CD14-positive monocyte (primary cell): ENCODE results near the gene RNGTT. TPM values are rescaled to one million over a fixed set of nuclear protein-coding genes. Genes with fewer than 3 reads are reported as not detected.
"Not testable (repeated sequence)": the region's sequence is repeated elsewhere in the genome, so short reads cannot be mapped to it uniquely, and the experiment has no call there.

Experiments used
- DNase-seq, 3 donors: peaks; one replicate each; pipeline ENCODE4 v3.0.0-alpha.2; 2011 to 2022
- H2AFZ ChIP-seq: 2 replicates; pipeline ENCODE4 v1.6.0; 2012; ENCODE audit warnings: mild to moderate bottlenecking, low read depth, low read length, inconsistent platforms; ENCODE audit not compliant: insufficient read depth, poor library complexity, severe bottlenecking
- H3K27ac ChIP-seq, 2 donors: 1 replicate in 1 of 2; 2 replicates in 1 of 2; pipeline ENCODE4 v1.5.1; 2012 to 2013; ENCODE audit warnings: low read length in 2 of 2, control low read depth in 1 of 2, inconsistent platforms in 1 of 2, low read depth in 1 of 2, mild to moderate bottlenecking in 1 of 2
- H3K27me3 ChIP-seq, 2 donors: one replicate each; pipeline versions ENCODE4 v1.6.0 to v1.6.1; 2011 to 2013; ENCODE audit warnings: low read length in 2 of 2; ENCODE audit not compliant: control insufficient read depth in 2 of 2, insufficient read depth in 2 of 2
- H3K36me3 ChIP-seq, 2 donors: replicated peaks in 1 of 2; 1 replicate in 1 of 2; 2 replicates in 1 of 2; pipeline versions ENCODE4 v1.5.1 to v1.6.1; 2012 to 2013; ENCODE audit warnings: low read length in 2 of 2, control low read depth in 1 of 2, inconsistent platforms in 1 of 2, mild to moderate bottlenecking in 1 of 2; ENCODE audit not compliant: insufficient read depth in 2 of 2, control insufficient read depth in 1 of 2
- H3K4me1 ChIP-seq, 2 donors: 1 replicate in 1 of 2; 2 replicates in 1 of 2; pipeline versions ENCODE4 v1.5.1 to v1.6.1; 2012 to 2013; ENCODE audit warnings: low read length in 2 of 2, control low read depth in 1 of 2, inconsistent platforms in 1 of 2, mild to moderate bottlenecking in 1 of 2, moderate library complexity in 1 of 2; ENCODE audit not compliant: insufficient read depth in 2 of 2, control insufficient read depth in 1 of 2
- H3K4me2 ChIP-seq: replicated peaks from 2 replicates; pipeline ENCODE3; 2012; ENCODE audit warnings: low read length, moderate library complexity, mild to moderate bottlenecking; ENCODE audit not compliant: poor library complexity, severe bottlenecking; ENCODE audit errors: extremely low read depth
- H3K4me3 ChIP-seq, 3 experiments: fragments of 200-600 bp in 1 of 3; sonication (generic) in 1 of 3; replicated peaks in 1 of 3; 1 replicate in 2 of 3; 2 replicates in 1 of 3; pipeline ENCODE4 v1.5.1; 2011 to 2013; ENCODE audit warnings: low read length in 3 of 3, mild to moderate bottlenecking in 3 of 3, control low read depth in 2 of 3, low read depth in 2 of 3, inconsistent platforms in 1 of 3, moderate library complexity in 1 of 3
- H3K79me2 ChIP-seq: 2 replicates; pipeline ENCODE4 v1.6.0; 2012; ENCODE audit warnings: mild to moderate bottlenecking, control low read depth, inconsistent platforms, low read length, moderate library complexity; ENCODE audit not compliant: insufficient read depth
- H3K9ac ChIP-seq: 2 replicates; pipeline ENCODE4 v1.6.0; 2017; ENCODE audit warnings: low read length, mild to moderate bottlenecking; ENCODE audit not compliant: insufficient read depth, poor library complexity, severe bottlenecking
- H3K9me3 ChIP-seq, 2 donors: replicated peaks in 1 of 2; 1 replicate in 1 of 2; 2 replicates in 1 of 2; pipeline versions ENCODE4 v1.5.1 to v1.6.1; 2012 to 2013; ENCODE audit warnings: low read length in 2 of 2, control low read depth in 1 of 2; ENCODE audit not compliant: control insufficient read depth in 1 of 2, insufficient read depth in 1 of 2
- H4K20me1 ChIP-seq: 2 replicates; pipeline ENCODE4 v1.6.0; 2012; ENCODE audit warnings: mild to moderate bottlenecking, low read length, control low read depth, moderate library complexity; ENCODE audit not compliant: insufficient read depth
- H3K27ac Mint-ChIP-seq, 7 donors: one replicate each; pipeline ENCODE4 v1.8.0; 2020; ENCODE audit warnings: mild to moderate bottlenecking in 7 of 7, mixed read lengths in 7 of 7, moderate library complexity in 6 of 7, inconsistent platforms in 2 of 7
- H3K27me3 Mint-ChIP-seq, 3 donors: one replicate each; pipeline ENCODE4 v1.8.0; 2021 to 2022; ENCODE audit warnings: low read depth in 3 of 3, mild to moderate bottlenecking in 3 of 3, mixed read lengths in 3 of 3, moderate library complexity in 3 of 3, inconsistent platforms in 1 of 3
- H3K36me3 Mint-ChIP-seq, 2 donors: one replicate each; pipeline ENCODE4 v1.8.0; 2020; ENCODE audit warnings: mixed read lengths in 2 of 2, inconsistent platforms in 1 of 2, mild to moderate bottlenecking in 1 of 2
- H3K4me1 Mint-ChIP-seq: one replicate; pipeline ENCODE4 v1.8.0; 2020; ENCODE audit warnings: mild to moderate bottlenecking, mixed read lengths
- H3K4me3 Mint-ChIP-seq, 2 donors: one replicate each; pipeline ENCODE4 v1.8.0; 2020; ENCODE audit warnings: mild to moderate bottlenecking in 2 of 2, mixed read lengths in 2 of 2, moderate library complexity in 1 of 2
- H3K9me3 Mint-ChIP-seq, 7 donors: one replicate each; pipeline ENCODE4 v1.8.0; 2020 to 2022; ENCODE audit warnings: mixed read lengths in 7 of 7, mild to moderate bottlenecking in 6 of 7, moderate library complexity in 6 of 7, inconsistent platforms in 2 of 7
- CTCF ChIP-seq: fragments of 200-600 bp; IDR thresholded peaks from one replicate; pipeline ENCODE4 v1.8.0; 2022; ENCODE audit warnings: antibody characterized with exemption, mild to moderate bottlenecking
- WGBS: methylation state at CpG from one replicate; pipeline ENCODE4 v1.1.5; 2013; ENCODE audit warnings: missing lambda C conversion rate; ENCODE audit not compliant: insufficient coverage; 5-methylcytosine and 5-hydroxymethylcytosine counted together
- intact Hi-C, 2 donors: fragments of 100-400 bp; cut with micrococcal nuclease; formaldehyde crosslinking; loops; one replicate each; pipeline versions ENCODE4 v1.15.0 to v1.15.1; 2023
- polyA plus RNA-seq, 3 donors: library from polyadenylated mRNA; depleted of rRNA in 1 of 3; unstranded in 2 of 3; stranded (reverse) in 1 of 3; fragments of 300-500 nt in 2 of 3; fragments of >200 nt in 1 of 3; fragmentation: Illumina TruSeq in 2 of 3; gene quantifications; 1 replicate in 2 of 3; 2 replicates in 1 of 3; pipeline ENCODE4 v1.2.3, GENCODE V29; 2012 to 2021

Gene RNGTT
- polyA plus RNA-seq, 3 donors = 2.3 to 8.6 (median 5.8) TPM

- peaks cover 9 to 25% (median 17%) of the 10 kb centered on the region in 7 donors for H3K9me3 Mint-ChIP-seq
- peaks cover 41 to 63% of the 10 kb centered on the region in 2 donors for H3K36me3 Mint-ChIP-seq
- H3K36me3 ChIP-seq = peaks cover 2 to 66% of the 10 kb centered on the region in 2 donors
These were observed 124.1 kb downstream of the RNGTT start for GRCh38 chr6:88839280-88839679.

GRCh38 chr6:88835210-88835609 lies 128.2 kb downstream of the RNGTT start:
- no peak for DNase-seq
- Mint-ChIP-seq H3K27me3 (peaks cover 0 to 1% (median 0%) of the 10 kb centered on the region in 3 donors), H3K27ac (no peak overlapping the region), H3K9me3 (peaks cover 30 to 61% (median 44%) of the 10 kb centered on the region in 7 donors), H3K36me3 (peaks cover 48 to 68% of the 10 kb centered on the region in 2 donors), H3K4me3 (no peak overlapping the region), H3K4me1 (no peaks in the 10 kb centered on the region)
- no peak overlapping the region for H3K27ac ChIP-seq
- H2AFZ ChIP-seq = no peak overlapping the region
- peaks cover 5 to 47% of the 10 kb centered on the region in 2 donors for H3K36me3 ChIP-seq
- no peaks in the 10 kb centered on the region for H4K20me1 ChIP-seq
- H3K9me3 ChIP-seq = peaks cover 16 to 47% of the 10 kb centered on the region in 2 donors
- intact Hi-C loops = no loop called here
- H3K4me2 ChIP-seq = no peak overlapping the region
- TF ChIP-seq CTCF = no peak
- no peak overlapping the region for H3K4me3 ChIP-seq
- H3K4me1 ChIP-seq = no peaks in the 10 kb centered on the region
- no peaks in the 10 kb centered on the region for H3K79me2 ChIP-seq
- H3K9ac ChIP-seq = no peak overlapping the region
- no peaks in the 10 kb centered on the region for H3K27me3 ChIP-seq

More at GRCh38 chr6:88839280-88839679, 124.1 kb downstream of the RNGTT start:
- H3K4me1 ChIP-seq = no peaks in the 10 kb centered on the region
- no peaks in the 10 kb centered on the region for H3K27me3 Mint-ChIP-seq
- H3K4me1 Mint-ChIP-seq = no peaks in the 10 kb centered on the region
- DNase-seq = no peak
- no peak overlapping the region for H3K27ac Mint-ChIP-seq
- peaks cover 10 to 23% of the 10 kb centered on the region in 2 donors for H3K9me3 ChIP-seq
- no peaks in the 10 kb centered on the region for H3K27me3 ChIP-seq
- no peak overlapping the region for H3K27ac ChIP-seq
- H3K4me2 ChIP-seq = no peak overlapping the region
- H4K20me1 ChIP-seq = no peaks in the 10 kb centered on the region
- intact Hi-C loops = no loop called here
- H3K4me3 Mint-ChIP-seq = no peak overlapping the region
- WGBS = 100% methylated on average over 1 of the region's 5 CpGs
- TF ChIP-seq CTCF = no peak
- H2AFZ ChIP-seq = no peak overlapping the region
- no peaks in the 10 kb centered on the region for H3K79me2 ChIP-seq
- H3K4me3 ChIP-seq = no peak overlapping the region
- H3K9ac ChIP-seq = no peak overlapping the region

GRCh38 chr6:88833071-88833470 lies 130.3 kb downstream of the RNGTT start:
- H3K4me1 ChIP-seq, H3K9ac ChIP-seq, H2AFZ ChIP-seq, H4K20me1 ChIP-seq, H3K4me1 Mint-ChIP-seq, H3K4me2 ChIP-seq, H3K79me2 ChIP-seq, DNase-seq, intact Hi-C loops, H3K27me3 Mint-ChIP-seq, H3K27ac Mint-ChIP-seq, H3K4me3 ChIP-seq, H3K27me3 ChIP-seq, H3K27ac ChIP-seq, H3K4me3 Mint-ChIP-seq: not testable (repeated sequence)
- Mint-ChIP-seq H3K9me3 (peaks cover 32 to 64% (median 50%) of the 10 kb centered on the region in 7 donors), H3K36me3 (peaks cover 51 to 62% of the 10 kb centered on the region in 2 donors)
- peaks cover 5 to 41% of the 10 kb centered on the region in 2 donors for H3K36me3 ChIP-seq
- H3K9me3 ChIP-seq = peaks cover 16 to 47% of the 10 kb centered on the region in 2 donors
- no CpG with 5 or more reads among the region's 1 CpG for WGBS
